ENCODE measurements around the gene TMEM161A. TPM values are rescaled to one million over a fixed set of nuclear protein-coding genes. Genes with fewer than 3 reads are reported as not detected.

TMEM161A gene
- total and polyA plus RNA-seq, 9 of the 15 experiments (the other 6 are each of a cell fraction or from before 2014, with no cell fraction given), result 0.63 to 92.3 (median 38.9) TPM

- TF ChIP-seq RB1 (IDR thresholded peaks at IDR 0.05; ENCODE audit: low read depth) (peak; percentile 62), TEAD4 (IDR thresholded peaks at IDR 0.05; ENCODE audit: low read length) (peak; percentile 74), TEAD4 (CRISPR knock-in tag; IDR thresholded peaks at IDR 0.05; ENCODE audit: borderline replicate concordance) (peak; percentile 61; the same call in 1 of the 2 replicates), MNT (conservative IDR thresholded peaks at IDR 0.05) (0 out of 4 replicates have a peak, but pooled peaks of 1 of the 2 experiments have one; percentile 22), NBN (IDR thresholded peaks at IDR 0.05; ENCODE audit: low read depth) (no peak), SMARCB1 (IDR thresholded peaks at IDR 0.05; ENCODE audit: insufficient read length, low read depth) (no peak), ZBTB9 (CRISPR knock-in tag; IDR thresholded peaks at IDR 0.05) (no peak), MYC (IDR thresholded peaks at IDR 0.05; ENCODE audit: low read depth, low read length) (no peak), MYC (CRISPR knock-in tag; IDR thresholded peaks at IDR 0.05; ENCODE audit: borderline replicate concordance, low read depth) (no peak), POLR2A (conservative IDR thresholded peaks at IDR 0.05) (no peak), PML (IDR thresholded peaks at IDR 0.05; ENCODE audit: low read length) (no peak), HMG20B (CRISPR knock-in tag; IDR thresholded peaks at IDR 0.05) (no peak), RBM25 (IDR thresholded peaks at IDR 0.05; ENCODE audit: low read depth, low read length, severe bottlenecking) (peak; percentile 70), HOXB6 (CRISPR knock-in tag; IDR thresholded peaks at IDR 0.05; ENCODE audit: borderline replicate concordance) (no peak), CREM (IDR thresholded peaks at IDR 0.05; ENCODE audit: low read depth) (0 out of 2 replicates have a peak, but pooled peaks have one; percentile 17), RBFOX2 (IDR thresholded peaks at IDR 0.05; ENCODE audit: low read depth, low read length) (peak; percentile 25; the same call in 1 of the 2 replicates), RBM39 (optimal IDR thresholded peaks at IDR 0.05; ENCODE audit: low read depth, low read length) (no peak), YY1 (IDR thresholded peaks at IDR 0.05; ENCODE audit: borderline replicate concordance in 1 of 3, control insufficient read depth in 1 of 3, extremely low read depth in 1 of 3, insufficient read depth in 3 of 3, insufficient read length in 1 of 3, insufficient replicate concordance in 2 of 3, low read depth in 1 of 3, low read length in 2 of 3) (peak in 1 of 3 experiments; percentile 40), RNF2 (IDR thresholded peaks at IDR 0.05) (no peak)
- TF ChIP-seq, protein P1, sequence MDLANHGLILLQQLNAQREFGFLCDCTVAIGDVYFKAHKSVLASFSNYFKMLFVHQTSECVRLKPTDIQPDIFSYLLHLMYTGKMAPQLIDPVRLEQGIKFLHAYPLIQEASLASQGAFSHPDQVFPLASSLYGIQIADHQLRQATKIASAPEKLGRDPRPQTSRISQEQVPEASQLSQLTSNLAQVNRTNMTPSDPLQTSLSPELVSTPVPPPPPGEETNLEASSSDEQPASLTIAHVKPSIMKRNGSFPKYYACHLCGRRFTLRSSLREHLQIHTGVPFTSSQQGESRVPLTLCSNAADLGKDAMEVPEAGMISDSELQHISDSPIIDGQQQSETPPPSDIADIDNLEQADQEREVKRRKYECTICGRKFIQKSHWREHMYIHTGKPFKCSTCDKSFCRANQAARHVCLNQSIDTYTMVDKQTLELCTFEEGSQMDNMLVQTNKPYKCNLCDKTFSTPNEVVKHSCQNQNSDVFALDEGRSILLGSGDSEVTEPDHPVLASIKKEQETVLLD (IDR thresholded peaks at IDR 0.05), result no peak
- TF ChIP-seq, protein P2, sequence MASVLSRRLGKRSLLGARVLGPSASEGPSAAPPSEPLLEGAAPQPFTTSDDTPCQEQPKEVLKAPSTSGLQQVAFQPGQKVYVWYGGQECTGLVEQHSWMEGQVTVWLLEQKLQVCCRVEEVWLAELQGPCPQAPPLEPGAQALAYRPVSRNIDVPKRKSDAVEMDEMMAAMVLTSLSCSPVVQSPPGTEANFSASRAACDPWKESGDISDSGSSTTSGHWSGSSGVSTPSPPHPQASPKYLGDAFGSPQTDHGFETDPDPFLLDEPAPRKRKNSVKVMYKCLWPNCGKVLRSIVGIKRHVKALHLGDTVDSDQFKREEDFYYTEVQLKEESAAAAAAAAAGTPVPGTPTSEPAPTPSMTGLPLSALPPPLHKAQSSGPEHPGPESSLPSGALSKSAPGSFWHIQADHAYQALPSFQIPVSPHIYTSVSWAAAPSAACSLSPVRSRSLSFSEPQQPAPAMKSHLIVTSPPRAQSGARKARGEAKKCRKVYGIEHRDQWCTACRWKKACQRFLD (CRISPR knock-in tag; IDR thresholded peaks at IDR 0.05), result no peak
- TF ChIP-seq, protein P3, sequence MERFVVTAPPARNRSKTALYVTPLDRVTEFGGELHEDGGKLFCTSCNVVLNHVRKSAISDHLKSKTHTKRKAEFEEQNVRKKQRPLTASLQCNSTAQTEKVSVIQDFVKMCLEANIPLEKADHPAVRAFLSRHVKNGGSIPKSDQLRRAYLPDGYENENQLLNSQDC (CRISPR knock-in tag; IDR thresholded peaks at IDR 0.05), result no peak
Measured at GRCh38 chr19:19185853-19186740, 47.8 kb upstream of the TMEM161A start (continued).
